GM19328 (cell line): Measurements from ENCODE around the gene ASH1L.
"Not testable (repeated sequence)": the region's sequence is repeated elsewhere in the genome, so short reads cannot be mapped to it uniquely, and the experiment has no call there.

Source experiments
- ATAC-seq: cut with Tn5 transposase; IDR thresholded peaks from one replicate; pipeline ENCODE4 v1.9.1; 2021; ENCODE audit warnings: mild to moderate bottlenecking, moderate library complexity; ENCODE audit not compliant: unreplicated experiment

ASH1L gene

DNA sequence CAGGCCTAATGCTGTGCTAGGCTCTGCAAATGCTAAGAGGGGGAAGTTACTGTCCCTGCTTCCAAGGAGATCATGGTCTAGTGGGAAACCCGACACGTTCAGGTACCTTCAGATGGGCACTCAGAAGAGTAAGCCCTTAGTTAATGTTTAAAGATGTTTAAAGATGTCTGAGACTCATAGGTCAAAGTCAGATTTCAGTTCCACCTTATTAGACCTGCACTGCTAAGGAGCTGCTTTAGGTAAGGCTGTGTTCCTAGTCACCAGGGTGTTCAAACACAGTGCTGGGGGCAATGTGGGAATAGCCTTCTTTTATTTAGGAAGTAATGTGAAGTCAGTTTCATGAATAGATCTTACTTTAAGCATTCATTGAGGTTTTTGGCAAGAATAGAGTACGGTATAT is 245.7 kb downstream of the ASH1L start:
- no peak for ATAC-seq

DNA sequence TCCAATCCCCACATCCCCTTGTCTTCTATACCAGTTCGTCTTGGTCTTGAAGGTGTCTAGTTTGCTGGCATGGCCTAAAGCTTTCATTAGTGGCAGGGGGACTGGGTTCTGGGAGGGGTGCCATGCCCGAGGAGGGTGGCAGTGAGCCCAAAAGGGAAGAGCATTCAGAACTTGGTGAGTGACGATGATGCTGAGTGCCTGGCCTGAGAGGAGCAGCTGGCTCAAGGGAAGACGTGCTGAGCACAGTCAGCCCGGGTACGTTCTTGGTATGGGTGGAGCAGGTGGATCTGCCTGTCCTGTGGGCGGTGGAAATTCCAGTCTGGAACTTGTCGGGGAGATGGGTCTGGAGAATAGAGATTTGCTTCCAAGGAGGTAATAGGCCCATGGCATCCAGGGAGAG is 249.3 kb downstream of the ASH1L start:
- no peak for ATAC-seq

DNA sequence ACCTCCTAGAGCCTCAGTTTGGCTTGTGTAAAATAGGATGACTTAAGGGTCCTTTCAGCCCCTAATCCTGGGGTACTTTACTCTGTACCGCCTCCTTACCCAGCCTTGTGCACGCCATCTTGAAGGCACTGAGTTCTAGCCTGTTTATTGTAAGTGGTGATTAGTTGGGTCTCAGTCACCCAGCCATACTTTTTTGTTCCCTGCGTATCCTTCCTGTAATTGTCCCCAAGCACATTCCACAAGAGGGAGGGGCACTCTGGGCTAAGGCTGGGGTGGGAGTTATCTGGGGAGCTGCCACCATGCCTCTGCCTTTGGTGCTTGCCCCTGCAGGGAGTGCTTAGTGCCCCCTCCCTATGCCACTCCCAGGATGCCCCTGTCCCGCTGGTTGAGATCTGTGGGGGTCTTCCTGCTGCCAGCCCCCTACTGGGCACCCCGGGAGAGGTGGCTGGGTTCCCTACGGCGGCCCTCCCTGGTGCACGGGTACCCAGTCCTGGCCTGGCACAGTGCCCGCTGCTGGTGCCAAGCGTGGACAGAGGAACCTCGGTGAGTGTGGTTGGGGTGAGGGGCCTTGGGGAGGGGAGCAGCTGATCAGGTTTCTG is 253.1 kb downstream of the ASH1L start:
- no peak for ATAC-seq

GRCh38 chr1:155308493-155309422 is 253.8 kb downstream of the ASH1L start, which contains the start of gene FDPS:
TSS of gene FDPS (plus strand) at chr1:155308866. CDS start at chr1:155309790, 924 bp downstream.
- peak; percentile 95 for ATAC-seq

- ATAC-seq = no peak
Measured at GRCh38 chr1:155307247-155307740, 255.3 kb downstream of the ASH1L start.

- ATAC-seq = no peak
Measured at GRCh38 chr1:155305881-155306391, 256.7 kb downstream of the ASH1L start.

GRCh38 chr1:155304558-155305063 is 258.0 kb downstream of the ASH1L start:
- ATAC-seq = no peak

GRCh38 chr1:155301342-155301841 is 261.2 kb downstream of the ASH1L start, which contains the start of gene PKLR:
TSS of gene PKLR (minus strand) at chr1:155301438. CDS start at chr1:155301395, 43 bp downstream.
- ATAC-seq = no peak

- ATAC-seq = no peak
Measured at GRCh38 chr1:155300553-155301329, 261.9 kb downstream of the ASH1L start.

DNA sequence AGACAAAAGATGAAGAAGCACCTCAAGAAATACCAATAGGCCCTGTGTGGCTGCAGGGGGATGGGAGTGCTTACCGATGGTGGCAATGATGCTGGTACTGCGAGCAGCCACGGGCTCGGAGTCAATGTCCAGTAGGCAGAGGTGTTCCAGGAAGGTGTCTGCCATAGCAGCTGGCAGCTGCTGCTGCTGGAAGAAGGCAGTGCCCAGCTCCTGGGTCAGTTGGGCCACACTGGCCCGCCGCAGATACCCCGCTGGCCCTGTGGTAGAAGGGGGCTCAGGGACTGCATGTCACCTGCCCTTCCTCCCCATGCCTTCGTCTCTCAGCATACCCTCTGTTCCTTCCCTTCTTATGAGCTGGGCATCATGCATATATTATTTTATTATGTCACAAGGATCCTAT is 262.6 kb downstream of the ASH1L start:
- no peak for ATAC-seq

DNA sequence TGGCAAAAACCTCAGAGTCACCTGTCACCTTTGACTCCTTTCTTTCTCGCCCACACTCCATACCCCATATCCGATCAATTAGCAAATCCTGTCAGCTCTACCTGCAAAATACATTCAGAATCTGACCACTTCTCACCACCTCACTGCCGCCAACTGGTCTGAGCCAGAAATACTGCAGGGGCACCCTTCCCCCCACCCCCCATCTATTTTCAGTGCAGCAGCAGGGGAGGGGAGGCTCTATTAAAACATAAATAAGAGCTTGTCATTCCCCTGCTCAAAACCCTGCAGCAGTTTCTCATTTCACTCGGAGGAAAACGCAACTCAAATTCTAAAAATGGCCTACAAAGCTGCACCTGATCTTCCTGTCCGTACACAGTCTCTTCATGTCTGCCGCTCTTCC is 265.2 kb downstream of the ASH1L start:
- ATAC-seq = no peak

GRCh38 chr1:155296661-155297060 is 265.9 kb downstream of the ASH1L start:
- ATAC-seq = no peak

- ATAC-seq = no peak
Measured at GRCh38 chr1:155295942-155296267, 266.7 kb downstream of the ASH1L start.

- ATAC-seq = no peak
Measured at GRCh38 chr1:155295183-155295941, 267.2 kb downstream of the ASH1L start.

DNA sequence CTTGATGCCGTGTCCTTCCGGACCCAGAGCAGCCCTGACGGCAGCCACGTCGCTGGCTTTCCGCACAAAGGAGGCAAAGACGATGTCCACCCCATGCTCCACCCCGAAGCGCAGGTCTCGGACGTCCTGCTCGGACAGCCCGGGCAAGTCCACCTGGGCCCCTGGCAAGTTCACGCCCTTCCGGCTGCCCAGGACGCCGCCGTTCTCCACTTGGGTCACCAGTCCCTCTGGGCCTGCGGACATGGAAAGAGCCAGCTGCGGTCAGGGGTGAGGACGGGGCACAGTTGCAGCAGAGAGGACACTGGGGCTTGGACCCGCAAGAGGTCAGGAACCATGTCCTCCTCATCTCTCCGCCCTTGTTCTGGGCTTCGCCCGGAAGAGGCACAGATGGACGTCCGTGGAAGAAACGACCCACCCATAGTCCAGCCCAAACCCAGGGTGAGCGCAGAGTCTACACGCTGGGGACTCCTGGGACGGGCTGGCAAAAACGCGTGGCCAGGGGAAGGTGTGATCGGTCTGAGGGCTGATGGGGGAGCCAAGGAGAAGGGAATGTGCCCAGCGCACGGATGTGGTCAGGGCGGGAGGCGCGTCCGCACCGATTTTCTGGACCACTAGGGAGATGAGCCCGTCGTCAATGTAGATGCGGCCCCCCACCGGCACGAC is 268.0 kb downstream of the ASH1L start:
- no peak for ATAC-seq

DNA sequence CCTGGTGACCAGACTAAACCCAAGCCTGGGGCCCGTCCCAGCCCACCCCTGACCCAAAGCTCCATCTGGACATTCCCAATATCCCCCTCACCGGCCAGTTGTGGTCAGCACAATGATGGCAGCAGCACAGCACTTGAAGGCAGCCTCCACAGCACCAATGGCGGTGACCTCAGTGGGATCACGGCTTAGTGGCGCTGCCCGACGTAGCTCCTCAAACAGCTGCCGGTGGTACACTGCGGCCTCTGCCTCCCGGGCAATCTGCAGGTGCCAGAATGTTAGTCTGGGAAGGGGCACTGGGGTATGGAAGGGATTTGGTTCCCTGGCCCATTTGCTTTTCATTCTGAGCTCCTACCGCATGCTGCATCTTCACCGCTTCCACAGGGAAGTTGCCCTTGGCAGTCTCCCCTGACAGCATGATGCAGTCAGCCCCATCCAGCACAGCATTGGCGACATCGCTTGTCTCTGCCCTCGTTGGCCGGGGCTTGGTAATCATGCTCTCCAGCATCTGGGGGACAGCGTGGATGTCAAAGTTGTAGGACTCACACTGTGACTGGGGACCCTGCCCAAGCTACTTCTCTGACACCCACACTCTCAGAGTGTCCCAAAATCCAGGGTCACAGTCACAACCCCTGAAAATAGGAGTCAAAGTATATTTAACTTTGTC is 269.4 kb downstream of the ASH1L start:
- ATAC-seq = no peak

DNA sequence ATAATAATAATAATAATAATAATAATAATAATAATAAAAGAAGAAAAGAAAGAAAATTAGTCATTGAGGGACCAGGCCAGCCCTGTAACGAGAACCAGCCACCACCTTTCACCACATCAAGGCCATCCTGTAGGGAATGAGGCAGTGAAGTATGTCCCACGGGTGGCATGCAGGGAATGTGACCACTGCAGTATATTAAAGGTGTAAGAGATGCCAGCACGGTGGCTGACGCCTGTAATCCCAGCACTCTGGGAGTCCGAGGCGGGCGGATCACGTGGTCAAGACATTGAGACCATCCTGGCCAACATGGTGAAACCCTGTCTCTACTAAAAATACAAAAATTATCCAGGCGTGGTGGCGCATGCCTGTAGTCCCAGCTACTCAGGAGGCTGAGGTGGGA is 271.6 kb downstream of the ASH1L start:
- not testable (repeated sequence) for ATAC-seq

DNA sequence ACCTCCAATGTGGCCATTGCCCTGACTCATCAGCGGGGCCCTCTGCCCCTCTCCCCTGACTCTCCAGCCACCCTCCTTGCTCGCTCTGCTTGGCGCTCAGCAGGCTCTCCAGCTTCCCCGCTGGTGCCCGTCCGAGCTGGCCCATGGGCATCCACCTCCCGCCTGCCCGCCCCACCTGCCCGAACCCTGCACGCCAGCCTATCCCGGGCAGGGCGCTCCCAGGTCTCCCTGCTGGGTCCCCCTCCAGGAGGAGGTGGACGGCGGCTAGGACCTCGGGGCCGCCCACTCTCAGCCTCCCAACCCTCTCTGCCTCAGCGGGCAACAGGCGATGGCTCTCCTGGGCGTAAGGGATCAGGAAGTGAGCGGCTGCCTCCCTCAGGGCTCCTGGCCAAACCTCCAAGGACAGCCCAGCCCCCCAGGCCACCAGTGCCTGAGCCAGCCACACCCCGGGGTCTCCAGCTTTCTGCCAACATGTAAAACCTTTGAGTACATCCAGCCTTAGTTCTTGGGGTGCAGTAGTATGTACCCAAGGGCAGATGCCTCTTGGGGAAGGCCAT is 274.5 kb downstream of the ASH1L start:
- ATAC-seq = no peak

- no peak for ATAC-seq
Measured at GRCh38 chr1:155286544-155286943, 276.1 kb downstream of the ASH1L start.
